T follicular helper cell (primary cell): ENCODE results near the gene ENTREP1.
"Not testable (repeated sequence)": the region's sequence is repeated elsewhere in the genome, so short reads cannot be mapped to it uniquely, and the experiment has no call there.

Source experiments
- DNase-seq: peaks from one replicate; pipeline ENCODE4 v3.0.0-alpha.2; 2020; ENCODE audit warnings: low read depth

The ENTREP1 gene

DNA sequence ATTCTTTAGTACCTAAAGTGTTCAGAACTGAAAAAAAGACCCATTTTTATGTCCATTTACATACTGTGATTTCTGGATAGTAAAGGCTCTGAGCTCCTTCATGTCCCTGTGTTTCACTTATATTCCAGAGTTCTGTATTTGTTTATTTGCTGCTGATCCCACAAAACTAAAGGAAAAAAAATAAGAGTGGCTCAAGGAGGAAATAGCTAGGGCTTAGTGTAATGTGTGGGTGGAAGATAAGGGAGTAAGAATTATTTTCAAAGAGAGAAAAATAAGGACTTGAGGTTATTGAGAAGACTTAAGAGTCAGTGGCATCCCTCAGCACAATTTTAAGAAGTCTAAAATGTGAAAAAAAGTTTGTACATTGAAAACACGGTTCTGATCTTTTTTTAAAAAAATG, 46.0 kb downstream of the ENTREP1 start:
- no peak for DNase-seq

DNA sequence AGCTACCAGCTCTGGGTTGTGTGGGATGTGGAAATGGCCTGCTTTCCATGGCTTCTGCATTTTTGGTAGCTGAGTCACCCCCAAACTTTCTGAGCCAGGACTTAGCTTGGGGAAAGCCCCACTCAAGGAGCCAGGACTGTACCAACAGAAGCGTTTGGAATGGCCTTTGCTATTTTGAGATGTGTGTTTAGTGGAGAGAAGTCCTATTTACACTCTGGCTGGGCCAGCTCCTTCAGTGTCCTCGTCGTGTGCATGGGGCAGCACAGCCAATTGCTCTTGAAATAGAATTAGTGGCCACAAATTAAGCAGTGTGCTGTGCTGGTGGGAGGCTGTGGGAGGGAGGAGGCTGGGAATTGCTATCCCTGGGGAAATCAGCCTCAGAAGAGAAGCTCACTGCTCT, 51.6 kb downstream of the ENTREP1 start:
- DNase-seq = no peak

DNA sequence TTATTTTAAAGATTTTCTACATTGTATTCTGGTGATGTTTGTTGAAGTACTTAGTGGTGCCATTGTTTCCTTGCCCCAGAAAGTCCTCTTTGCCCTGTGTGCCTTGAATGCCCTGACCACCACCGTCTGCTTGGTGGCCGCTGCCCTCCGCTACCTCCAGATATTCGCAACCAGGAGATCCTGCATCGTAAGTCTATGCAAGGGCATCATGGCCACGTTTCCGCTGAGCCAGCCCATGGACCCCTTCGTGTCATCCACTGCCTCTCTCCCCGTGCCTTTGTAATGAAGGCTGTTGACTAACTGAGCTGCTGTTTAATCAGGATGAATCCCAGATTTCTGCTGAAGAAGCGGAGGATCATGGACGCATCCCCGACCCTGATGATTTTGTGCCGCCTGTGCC, 52.3 kb downstream of the ENTREP1 start:
- no peak for DNase-seq

DNA sequence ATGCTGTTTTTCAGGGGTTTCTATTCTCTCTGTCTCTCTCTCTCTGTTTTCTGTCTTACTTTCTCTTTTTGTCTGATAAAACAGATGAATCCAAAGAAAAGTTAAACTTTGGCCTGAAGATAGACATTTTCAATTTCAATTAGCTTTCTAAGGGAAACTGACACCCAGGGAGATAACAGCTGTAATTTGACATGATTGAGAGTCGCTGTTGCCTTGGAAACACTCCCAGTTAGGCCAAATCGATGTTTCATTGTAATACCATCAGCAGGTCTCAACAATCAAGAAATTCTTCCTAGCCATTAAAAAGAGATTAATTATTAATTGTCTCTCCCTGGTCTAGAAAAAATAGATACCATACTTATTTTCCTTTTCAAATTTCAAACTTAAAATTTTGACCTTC, 53.0 kb downstream of the ENTREP1 start:
- no peak for DNase-seq

DNA sequence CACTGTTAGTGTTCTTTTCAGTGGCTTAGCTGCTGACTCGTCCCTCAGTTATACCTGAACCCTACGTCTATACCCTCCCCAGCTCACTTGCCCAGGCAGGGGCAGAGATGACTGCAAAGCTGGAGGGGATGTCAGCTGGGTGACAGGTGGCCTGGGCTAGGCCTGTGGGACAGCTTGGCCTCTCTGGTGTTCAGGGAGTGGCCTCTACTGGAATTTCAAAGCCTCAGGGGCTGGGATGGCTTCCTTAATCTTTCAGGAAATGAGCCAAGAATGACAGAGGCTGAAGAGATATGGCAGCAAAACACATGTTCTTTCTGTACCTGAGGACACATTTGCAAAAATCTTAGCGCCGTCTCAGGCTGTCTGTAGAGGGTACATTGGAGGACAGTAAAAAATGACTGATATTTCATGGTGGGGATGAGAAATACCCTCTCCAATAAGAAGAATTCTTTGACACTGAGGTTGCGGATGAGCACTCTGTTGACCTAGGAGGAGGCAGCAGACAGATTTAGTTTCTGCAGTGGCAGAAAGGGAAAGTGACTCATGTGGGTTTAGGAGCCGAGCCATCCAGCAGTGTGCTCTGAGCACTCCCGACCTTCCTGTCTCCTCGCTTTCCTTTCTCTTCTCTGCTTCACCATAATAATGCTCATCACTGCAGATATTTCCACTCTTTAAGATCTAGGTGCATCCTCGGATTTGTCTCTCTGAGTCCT, 54.4 kb downstream of the ENTREP1 start:
- DNase-seq = no peak

DNA sequence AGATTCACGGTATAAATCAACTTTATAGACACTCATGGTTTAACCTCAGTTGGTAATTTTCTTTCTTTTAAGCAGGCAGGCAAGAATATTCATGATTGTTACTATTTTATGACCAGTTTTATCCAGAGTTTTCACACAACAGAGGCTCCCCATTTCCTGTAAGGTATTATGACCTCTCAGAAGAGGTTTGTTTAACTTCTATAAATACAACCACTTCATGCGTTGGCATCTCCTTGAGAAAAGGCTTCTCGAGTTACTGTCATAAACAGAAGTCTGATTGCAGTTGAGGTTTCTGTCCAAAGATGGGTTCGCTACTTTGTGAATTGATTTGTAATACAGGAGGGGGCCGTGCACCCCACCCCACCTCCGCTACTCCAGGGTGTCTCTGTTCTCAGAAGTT, 55.3 kb downstream of the ENTREP1 start:
- DNase-seq = no peak

DNA sequence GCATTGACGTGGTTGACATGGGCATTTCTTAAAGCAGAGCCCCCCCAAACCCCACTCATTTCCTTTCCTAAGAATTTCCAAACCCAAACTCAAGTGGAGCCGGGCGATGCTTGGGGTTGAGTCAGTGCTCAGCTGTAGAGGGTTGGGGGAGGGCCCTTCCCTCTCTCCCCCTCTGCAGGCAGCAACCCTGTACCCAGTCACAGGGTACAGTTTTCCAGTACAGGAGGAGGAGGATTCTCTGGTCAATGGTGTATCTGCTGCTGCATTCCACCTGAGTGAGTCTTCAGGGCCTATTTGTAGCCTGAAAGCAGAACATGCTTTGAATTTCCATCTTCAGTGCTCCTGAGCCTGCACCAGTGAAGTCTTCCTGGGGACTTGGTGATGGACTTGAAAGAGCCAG, 55.8 kb downstream of the ENTREP1 start:
- DNase-seq = no peak

DNA sequence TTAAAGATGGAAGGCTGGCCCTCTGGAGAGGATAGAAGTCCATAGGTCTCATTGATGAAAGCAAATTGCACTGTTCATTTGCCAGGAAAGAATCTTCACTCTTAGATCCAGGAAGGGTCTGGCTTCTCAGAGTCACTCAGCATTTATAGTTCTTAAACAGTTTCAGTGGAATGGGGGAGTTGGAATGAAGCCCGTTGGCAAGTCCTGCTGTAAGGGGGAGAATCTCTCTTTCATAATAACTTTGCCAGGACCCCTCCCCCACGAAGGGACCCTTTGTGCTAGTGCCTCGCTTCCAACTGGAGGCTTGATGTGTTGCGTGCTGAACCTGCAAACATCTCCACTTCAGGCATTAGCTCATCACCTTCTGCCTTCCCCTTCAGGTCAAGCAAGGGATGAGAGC, 57.1 kb downstream of the ENTREP1 start:
- DNase-seq = no peak

DNA sequence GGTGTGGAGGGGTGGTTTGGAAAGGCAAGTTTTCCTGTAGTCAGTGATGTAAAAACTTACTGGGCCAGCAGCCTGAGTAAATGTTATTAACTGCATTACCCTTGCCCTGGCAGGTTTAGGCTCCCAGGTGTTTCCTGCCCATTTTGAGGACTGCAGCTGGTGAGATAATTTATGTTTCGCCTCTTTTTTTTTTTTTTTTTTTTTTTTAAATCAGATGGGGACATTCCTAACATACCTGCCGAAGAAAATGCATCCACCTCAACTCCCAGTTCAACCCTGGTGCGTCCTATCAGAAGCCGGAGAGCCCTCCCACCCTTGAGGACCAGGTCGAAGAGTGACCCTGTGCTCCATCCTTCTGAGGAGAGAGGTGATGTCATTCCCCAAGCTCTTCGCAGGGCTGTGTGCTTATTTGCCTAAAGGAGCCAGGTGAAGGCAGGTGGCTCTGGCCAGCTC, 60.6 kb downstream of the ENTREP1 start:
- no peak for DNase-seq

DNA sequence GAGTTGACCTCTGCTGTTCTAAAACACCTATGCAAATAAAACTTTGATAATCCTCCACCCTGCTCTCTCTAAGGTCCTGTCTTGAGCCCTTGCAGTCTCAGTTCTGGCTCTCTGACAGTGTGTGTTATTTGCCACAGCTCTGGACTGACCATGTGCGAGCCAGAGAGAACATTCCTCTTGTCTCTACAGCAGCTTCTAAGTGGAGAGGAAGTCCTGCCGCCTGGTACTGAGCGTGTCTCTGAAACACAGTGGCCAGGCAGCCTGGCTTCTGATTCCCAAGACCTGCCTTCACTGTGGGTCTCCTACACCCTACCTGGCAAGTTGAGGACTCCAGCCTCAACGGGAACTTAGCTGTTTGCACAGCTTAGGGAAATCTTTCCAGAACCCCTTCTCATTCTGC, 61.6 kb downstream of the ENTREP1 start:
- no peak for DNase-seq

DNA sequence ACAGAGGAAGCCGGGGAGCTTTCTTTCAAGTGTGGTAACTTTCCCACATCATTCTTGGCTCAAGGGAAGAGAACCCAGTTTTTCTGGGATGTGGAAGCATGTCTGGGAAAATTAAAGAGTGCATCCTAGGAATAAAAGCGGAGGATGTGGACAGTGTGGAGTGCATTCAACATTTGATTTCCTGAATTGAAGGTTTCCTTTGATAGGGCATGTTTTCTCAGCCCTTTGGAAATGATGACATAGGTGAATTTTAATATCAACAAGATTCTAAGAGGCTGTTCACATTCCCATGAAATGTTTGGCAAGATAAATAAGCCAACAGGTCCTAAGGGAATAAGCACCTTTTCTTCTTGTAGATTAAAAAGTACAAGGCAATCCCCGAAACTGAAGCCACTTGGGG, 63.6 kb downstream of the ENTREP1 start:
- DNase-seq = no peak

DNA sequence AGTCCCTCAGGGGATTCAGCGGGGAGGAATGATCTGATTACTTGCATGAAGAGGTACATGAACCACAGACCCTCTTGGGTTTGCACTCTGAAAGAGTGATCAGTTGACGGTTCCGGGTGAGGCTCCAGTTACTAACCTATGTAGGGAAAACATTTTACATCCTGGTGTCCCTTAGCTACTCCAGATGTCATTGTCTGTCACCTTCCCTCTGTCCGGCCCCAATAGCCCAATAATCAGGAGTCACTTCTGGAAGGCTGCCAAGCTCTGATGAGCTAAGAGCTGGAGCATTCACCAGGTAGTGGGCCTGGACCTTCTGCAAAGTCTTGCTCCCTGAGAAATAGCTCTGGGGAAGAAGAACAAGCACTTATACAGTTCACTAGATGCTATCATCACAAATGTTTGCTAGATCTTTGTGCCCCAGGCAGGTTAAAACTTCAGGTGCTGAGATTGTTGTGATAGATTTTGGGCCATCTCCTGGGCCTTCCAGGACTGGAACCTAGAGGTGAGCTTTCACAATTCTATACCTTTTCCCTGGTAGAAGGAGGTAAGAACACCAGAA, 64.5 kb downstream of the ENTREP1 start:
- no peak for DNase-seq

DNA sequence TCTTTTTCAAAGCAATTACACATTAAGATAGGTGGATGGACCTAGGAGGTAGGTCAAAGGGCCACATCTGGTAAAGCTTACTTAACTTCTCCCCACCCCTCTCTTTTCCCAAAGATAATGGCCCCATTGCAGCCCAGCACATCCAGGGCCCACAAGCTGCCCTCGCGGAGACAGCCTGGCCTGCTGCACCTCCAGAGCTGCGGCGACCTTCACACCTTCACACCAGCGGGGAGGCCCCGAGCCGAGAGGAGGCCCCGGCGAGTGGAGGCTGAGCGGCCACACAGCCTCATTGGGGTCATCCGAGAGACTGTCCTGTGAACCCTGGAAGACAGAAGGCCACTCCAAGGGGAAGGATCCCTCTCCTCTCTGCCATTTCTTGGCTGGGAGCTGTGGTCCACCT, 66.5 kb downstream of the ENTREP1 start:
- DNase-seq = no peak

DNA sequence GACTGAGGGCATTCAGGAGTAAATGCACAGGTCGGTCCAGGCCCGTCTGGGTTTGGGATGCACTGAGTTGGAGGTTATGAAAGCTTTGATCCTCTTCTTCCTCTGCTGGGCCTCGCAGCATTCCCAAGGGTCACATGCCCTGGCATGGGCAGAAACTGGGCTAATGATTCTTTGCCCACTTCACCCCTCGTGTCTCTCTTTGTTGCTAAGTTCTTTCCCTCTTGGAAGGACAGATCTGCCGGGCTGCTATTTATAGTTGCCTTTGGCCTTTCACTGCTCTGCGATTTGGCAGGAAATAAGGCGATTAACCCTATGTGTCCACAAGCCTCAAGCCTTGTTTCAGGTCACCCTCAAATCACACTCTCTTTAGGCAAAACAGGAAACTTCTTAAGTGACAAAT, 66.9 kb downstream of the ENTREP1 start:
- DNase-seq = no peak

DNA sequence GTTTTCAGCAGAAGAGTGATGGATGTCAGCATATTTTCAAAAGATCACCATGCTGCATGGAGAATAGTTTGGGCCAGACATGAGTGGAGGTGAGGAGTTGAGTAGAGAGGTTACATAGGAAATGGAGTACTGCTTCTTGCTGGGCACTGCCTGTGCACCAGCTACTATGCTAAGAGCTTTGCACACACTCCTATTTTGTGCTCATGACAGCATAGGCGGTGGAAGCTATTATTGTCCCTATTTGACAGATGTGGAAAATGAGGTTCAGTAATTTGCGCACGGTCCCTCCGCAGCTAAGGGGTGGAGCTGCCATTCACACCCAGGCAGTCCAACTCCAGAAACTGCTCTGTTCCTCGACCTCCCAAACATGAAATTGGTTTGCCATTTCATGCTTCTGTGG, 67.8 kb downstream of the ENTREP1 start:
- no peak for DNase-seq

DNA sequence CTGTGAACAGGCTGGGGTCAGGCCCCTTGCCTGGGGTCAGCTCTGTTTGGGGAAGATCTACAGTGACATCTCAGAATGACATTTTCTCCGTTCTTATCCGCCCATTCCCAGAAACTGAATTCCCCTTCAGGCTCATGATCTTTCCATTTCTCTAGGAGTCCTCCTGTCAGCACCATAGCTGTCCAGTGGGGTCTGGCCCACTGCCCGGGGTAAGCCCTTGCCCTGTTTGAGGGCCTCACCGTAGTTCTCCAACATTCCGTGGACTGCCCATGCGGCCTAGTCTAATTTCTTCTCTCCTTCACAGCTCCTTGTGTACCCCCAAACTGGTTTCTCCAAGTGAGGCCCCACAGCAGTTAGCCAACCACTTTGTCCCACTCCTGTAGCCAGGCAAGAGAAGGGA, 68.4 kb downstream of the ENTREP1 start:
- no peak for DNase-seq

DNA sequence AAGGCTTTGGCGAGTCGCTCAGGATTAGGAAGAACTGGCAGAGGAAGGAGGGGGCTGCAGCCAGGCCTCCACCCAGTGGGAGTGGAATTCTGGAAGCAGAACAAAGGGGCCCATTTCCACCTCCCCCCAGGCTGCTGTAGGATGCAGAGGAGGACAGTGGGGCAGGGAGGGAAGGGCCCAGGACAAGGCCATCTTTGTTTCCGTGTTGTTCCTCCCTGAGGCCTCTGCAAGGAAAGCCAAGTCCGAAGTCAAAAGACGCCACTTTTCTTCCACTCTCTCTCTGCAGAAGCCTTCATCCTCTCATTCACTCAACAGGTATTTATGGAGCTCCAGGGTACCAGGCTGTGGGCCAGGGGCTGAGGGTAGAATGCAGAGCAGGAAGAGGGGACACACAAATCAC, 70.7 kb downstream of the ENTREP1 start:
- DNase-seq = no peak

DNA sequence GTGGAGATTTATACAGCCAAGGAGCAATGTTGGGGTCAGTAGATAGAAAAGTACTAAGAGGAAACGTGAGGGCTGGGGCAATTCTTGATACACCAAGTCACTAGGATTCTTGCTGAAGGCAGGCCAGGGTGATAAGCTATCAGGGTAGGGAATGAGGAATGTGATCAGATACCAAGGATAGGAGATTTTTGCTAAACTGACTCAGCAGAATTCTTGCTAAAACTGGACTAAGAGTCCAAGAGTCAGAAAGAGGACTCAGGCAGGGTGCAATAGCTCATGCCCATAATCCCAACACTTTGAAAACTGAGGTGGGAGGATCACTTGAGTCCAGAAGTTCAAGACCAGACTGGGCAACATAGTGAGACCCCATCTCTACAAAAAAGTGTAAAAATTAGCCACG, 71.7 kb downstream of the ENTREP1 start:
- no peak for DNase-seq

DNA sequence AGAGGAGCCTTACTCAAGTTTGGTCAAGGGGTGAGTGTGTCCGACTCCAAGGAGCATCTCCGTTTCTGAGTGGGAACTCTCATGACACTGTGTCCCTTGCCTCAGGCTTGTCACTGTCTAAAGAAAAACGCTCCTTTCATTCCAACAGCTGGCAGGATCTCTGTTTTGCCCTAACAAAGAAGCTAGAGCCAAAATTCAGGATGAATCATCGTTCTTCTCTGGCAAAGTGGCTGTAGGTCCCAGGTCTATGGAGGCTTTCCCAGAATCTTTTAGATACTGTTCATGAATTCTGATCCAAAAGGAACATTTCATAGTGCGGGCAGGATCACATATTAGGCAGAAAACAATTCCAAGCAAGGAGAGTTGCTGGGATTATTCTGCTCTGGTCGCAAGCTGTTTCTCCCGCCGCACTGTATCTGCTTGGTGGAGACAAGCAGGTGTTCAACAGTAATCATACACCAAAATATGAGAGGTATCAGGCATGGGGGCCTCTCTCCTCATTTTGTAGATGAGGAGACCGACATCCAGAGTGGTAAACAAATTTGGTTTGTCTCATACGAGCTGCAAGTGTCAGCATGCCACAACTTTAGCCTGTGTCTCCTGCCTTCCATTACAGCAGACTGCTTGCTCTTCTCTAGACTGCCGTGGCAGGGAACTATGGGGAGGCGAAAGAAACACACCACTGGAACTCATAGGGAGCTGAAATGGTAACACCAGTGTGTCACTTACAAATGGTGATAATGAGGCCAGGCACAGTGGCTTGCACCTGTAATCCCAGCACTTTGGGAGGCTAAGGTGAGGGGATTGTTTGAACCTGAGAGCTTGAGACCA, 72.6 kb downstream of the ENTREP1 start:
- no peak for DNase-seq

DNA sequence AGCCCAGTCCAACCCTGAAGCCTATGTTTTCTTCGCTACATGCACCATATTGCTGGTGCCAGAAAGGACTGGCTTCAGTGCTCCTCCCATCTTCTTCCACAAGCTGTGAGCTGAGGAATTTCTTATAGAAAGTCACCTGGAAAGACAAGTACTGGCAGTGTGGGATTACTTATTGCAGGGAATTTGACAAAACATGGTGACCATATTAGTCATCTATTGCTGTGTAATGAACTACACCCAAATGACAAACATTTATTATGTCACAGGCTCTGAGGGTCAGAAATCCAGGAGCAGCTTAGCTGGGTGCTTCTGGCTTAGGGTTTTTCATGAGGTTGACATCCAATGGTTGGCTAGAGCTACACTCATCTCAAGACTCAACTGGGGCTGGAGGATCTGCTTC, 75.5 kb downstream of the ENTREP1 start:
- DNase-seq = no peak

DNA sequence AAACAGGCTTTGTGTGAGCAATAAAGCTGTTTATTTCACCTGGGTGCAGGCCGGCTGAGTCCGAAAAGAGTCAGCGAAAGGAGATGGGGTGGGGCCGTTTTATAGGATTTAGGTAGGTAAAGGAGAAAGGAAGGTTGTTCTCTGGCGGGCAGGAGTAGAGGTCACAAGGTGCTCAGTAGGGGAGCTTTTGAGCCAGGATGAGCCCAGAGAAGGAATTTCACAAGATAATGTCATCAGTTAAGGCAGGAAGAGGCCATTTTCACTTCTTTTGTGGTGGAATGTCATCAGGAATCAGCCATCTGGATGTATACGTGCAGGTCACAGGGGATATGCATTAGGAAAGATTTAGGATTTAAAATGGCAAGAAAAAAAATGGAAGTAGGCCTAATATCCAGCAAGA, 84.9 kb downstream of the ENTREP1 start:
- not testable (repeated sequence) for DNase-seq

DNA sequence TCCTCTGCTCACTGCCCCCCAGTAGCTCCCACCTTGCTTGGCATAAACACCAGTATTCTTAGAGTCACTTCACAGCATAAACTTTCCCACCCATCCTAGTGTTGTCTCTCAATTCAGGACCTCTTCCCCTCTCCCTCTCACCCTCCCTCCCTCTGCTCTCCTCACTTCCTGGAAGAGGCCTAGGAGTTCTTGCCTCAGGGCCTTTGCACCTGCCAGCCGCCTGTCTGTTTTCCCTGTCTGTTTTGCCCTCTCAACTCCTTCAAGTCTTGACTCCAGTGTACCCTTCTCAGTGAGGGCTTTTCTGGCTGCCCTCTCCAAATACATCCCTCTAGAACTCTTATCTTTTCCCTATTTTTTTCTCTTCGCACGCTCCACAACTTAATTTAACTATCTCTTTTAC, 86.2 kb downstream of the ENTREP1 start:
- DNase-seq = no peak
